NCI-H748 (cell line): ENCODE results near the gene CD58.
"Not testable (repeated sequence)": the region's sequence is repeated elsewhere in the genome, so short reads cannot be mapped to it uniquely, and the experiment has no call there.

ENCODE experiments used
- DNase-seq: peaks from one replicate; lab custom pipeline; 2025; ENCODE audit not compliant: unreplicated experiment; lab: John Stamatoyannopoulos, UW

CD58 gene, protein sequence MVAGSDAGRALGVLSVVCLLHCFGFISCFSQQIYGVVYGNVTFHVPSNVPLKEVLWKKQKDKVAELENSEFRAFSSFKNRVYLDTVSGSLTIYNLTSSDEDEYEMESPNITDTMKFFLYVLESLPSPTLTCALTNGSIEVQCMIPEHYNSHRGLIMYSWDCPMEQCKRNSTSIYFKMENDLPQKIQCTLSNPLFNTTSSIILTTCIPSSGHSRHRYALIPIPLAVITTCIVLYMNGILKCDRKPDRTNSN

DNA sequence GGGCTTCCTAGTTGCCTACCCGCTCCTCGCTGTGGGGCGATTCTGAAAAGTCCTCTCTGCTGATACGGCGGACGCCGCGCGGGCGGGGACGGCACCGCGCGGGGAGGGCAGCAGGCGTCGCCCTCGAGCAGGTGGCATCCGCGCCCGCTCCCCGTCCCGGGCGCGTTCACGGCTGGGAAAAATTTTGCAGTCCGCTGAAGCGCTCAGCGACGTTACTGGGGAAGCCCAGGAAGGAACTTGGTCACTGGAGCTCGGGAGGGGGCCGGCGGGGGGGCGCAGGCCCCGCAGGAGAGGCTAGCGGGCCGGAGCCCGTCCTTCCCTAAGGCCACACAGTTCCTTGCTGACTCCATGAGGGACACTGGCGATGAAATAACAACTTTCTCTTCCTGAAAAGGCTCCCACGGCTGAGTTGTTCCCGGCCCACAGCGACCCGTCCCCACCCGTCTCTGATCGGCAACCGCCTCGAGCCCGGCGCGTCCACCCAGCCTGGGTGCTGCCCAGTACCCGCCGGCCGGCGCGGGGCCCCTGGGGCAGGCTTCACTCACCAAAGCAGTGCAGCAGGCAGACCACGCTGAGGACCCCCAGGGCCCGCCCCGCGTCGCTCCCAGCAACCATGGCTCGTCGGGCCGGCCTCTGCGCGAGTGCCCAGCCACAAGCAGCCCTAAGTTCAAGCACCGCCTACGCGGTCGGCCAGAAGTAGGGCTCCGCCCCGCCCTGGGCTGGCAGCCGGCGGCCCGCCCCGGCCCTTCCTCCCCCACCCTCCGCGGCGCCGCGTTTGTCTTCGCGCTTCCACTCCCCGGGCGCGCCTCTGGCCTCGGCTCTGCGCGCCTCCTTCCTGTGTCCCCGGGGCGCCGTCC is at the start of gene CD58:
CD58 (minus strand) TSS at position 669 of the 857 bp plus-strand sequence; CDS start at position 615, 54 bp downstream.
- peak; percentile 88 for DNase-seq

DNA sequence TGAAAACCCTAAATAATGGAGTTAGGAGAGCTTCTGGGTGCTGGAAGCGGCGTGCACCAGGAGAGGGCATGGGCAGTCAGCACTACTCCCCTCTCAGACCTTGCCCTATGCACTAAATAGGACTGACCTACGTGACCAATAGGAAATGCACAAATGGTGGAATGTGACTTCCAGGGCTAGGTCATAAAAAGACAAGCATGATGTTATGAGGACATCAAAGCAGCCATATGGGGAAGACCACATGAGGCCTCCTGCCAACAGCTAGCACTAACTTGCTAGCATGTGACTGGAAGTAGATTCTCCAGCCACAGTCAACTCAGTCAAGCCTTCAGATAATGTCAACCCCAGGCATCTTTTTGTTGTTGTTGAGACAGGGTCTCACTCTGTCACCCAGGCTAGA is 49.6 kb upstream of the CD58 start:
- DNase-seq = not testable (repeated sequence)

DNA sequence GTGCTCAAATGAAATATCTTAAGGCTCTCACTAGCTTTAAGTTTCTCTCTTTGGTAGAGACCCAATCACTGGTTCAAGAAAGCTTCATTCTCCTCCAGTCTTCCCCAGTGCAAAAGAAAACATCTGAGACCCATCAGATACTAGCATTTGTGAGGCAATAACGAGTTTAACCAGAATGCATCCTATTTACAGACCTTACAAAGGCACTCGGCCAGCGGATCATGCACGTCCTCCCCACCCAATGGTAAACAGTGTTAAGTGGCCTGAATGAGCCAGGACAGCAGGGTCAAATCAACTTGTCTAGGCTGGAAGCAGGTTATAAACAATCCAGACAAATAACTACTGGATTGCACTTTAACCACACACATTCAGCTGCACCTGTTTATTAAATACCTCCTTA is 48.3 kb upstream of the CD58 start:
- peak; percentile 83 for DNase-seq

DNA sequence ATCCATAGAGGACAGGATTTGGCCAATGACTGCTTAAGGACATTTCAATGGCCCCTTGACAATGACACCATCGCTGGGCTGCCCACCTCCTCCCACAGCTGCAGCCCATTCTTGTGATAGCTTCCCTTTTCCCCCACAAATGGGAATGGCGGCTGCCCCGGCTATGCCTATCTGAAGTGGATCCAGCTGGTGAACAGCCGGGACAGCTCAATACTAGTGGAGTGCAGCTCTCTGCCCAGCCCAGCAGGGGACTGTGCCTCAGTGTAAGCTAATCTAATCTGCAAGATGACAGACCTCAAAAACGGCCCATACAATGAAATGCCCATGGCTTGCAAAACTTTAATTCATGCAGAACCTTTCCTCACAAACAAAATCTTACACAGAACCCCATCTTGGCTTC is 47.0 kb upstream of the CD58 start:
- DNase-seq = not testable (repeated sequence)

DNA sequence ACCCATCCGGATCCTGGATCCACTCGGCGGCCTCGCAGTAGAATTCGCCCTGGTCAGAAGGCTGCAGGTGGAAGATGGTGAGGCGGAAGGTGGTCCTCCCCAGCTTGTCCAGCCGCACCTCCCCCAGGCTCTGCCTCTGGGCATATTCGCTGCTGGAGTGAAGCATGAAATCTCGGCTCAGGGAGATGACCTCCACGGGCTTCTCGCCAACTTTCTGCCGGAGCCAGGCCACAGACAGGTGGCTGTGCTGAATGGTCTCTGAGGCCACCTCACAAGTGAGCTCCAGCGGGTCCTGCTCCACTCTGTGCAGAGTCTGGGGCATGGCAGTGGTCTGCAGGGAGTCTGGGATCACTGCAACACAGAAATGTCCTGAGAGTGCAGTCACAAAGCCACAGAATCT is 43.0 kb upstream of the CD58 start:
- not testable (repeated sequence) for DNase-seq

DNA sequence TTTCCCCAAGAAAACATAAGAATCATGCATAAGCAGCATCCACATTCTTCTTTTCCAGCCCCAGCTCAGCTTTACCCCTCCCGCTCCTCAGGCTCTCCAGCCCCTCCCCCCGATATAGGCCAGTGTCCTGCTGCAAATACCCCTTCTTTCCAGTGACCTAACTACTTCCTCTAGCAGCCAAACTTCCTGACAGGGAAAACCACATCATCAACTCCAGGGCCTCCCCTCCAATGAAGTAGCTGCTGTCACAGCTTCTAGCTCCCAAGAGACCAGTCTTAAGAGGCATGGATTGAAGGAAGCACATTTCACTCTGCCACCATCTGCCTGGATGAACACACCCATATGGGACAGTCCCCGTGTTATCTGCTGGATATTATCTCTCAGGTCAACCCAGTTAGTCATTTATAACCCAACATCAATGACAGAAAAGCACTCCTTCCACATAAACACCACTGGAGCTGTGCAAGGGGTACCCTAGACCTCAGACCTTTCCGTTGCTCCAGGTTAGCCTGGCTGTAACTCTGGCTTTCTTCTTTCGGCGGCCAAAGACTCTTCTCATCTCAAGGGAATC is 39.1 kb upstream of the CD58 start:
- not testable (repeated sequence) for DNase-seq

DNA sequence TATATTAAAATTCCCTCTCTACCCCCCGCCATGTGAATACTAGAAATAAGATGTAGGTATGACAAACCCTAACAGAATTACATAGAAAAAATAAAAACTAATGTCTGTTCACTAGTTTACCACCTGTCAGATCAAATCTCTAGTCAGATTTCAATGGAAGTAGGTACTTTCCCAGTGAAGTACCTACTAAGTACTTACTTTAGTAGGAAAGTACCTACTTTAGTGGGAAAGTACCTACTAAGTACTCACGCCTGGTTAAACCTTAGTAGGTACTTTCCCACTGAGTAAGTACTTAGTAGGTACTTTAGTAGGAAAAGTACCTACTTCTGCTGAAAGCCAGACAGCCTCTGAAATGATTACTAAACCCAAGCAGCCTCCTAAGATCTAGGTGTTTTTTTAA is 38.0 kb upstream of the CD58 start:
- DNase-seq = not testable (repeated sequence)

DNA sequence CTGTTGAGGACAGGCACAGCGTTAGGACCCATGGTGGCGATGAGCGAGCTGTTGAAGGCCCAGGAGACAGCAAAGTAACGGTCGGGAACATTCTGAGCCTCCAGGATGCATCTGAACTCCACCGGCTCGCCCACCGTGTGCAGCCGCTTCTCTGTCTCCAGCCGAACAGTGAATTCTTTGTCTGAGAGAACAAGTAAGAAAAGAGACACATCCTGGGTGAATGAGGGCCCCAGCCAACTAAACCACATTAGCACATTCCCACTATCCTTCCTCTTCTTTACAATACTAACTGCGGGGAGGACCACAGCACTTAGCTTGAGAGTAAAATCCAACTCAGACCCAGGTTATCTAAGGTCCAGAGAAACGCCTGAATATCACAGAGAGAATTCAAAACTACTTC is 37.3 kb upstream of the CD58 start:
- not testable (repeated sequence) for DNase-seq

DNA sequence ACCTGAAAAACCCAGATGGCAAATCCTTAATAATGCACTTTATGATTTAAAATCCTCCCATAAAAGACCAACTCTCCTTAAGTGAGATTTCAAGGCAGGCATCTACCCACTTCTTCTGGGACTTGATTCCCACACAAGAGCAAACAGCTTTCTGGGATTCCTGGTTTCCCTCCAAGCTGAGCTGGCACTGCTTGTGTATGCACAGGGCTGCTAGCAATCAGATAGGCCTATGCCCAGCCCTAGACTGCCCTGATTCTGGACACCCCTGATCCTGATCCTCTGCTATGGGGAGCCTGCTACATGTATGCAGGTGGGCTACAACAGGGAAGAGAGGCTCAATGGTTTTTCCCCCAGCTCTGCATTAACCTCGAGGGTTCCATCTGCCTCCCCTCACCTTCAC is 36.6 kb upstream of the CD58 start:
- DNase-seq = not testable (repeated sequence)

DNA sequence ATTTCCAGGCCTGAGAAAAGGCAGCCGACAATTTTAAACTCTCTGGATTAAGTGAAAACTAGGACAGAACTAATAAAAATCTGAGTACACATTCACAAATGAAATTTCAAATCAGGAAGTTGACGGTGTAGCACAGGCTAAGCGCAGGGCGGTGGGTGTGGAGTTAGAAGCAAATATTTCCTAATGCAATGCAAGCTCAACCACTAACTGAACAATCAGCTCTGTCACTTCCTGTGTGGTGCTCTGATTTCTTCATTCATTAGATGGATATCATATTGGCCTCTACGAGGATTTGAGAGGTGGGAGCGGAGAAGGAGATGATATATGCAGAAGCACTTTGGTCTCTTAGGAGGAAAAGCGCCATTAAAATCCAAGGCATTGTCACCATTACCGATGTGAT is 35.2 kb upstream of the CD58 start:
- DNase-seq = not testable (repeated sequence)

DNA sequence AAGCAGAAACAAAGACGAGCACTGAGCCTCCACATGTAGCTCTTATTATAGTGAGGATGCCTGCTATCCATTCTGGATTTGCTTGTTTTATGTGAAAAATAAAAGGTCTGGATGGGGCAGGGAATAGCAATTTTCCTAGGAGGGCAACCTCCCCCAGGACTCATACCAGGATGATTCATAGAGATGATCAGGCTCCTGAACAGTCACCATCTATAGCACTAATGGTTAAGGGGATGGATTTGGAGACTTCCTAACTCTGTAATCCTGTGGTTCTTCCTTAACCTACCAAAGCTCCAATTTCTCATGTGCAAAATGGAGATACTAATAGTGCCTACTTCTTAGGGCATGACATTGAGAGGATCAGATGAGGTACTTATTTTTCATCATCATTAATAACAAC is 34.5 kb upstream of the CD58 start:
- no peak for DNase-seq

DNA sequence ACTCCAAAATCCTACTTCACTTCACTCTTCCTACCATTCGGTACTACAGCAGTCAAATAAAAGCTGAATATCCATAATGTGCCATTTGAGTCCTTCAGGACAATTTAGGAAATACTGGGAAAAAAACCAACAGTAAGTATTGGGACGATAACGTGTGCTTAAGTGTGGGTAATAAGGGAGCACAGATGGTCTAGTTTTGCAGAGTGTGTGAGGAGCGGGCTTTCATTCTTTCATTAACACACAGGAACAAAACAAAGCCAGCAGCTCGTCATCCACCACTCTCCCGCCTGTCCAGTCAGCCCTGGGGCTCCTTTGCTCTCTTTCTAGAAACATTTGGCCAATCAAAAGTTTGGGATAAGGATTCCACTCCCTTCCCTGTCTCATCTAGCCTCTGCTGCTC is 33.6 kb upstream of the CD58 start:
- not testable (repeated sequence) for DNase-seq

DNA sequence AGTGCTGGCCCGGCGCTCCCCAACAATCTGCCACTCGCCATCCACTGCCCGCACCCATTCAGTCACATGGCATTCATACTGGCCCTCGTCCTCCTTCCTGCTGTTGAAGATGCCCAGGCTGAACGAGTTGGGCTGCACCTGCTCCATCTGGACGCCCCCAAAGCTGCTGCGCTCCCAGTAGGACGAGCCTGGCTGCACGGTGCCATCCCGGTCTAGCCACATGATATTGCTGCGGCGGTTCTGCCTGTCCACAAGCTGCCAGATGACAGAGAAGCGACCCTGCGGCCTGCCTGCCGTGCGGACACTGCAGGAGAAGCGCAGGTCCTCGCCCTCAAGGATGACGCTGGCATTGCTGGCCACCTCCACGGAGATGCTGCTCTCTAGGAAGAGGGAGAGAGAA is 32.8 kb upstream of the CD58 start:
- DNase-seq = not testable (repeated sequence)

DNA sequence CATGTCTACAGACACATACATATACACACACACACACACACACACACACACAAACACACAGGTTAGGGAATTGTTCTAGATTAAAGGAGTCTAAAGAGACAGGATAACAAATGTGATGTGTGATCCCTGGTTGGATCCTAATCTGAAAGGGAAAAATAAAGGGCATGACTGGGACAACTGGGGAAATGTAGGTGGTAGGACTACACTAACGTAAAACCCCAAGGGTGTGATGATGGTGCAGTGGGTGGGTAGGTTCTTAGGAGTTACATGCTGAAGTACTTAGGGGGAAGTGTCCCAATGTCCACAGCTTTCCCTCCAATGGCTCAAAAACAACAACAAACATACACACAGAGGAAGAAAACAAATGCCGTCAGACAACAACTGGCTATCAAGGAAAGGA is 28.5 kb upstream of the CD58 start:
- not testable (repeated sequence) for DNase-seq

DNA sequence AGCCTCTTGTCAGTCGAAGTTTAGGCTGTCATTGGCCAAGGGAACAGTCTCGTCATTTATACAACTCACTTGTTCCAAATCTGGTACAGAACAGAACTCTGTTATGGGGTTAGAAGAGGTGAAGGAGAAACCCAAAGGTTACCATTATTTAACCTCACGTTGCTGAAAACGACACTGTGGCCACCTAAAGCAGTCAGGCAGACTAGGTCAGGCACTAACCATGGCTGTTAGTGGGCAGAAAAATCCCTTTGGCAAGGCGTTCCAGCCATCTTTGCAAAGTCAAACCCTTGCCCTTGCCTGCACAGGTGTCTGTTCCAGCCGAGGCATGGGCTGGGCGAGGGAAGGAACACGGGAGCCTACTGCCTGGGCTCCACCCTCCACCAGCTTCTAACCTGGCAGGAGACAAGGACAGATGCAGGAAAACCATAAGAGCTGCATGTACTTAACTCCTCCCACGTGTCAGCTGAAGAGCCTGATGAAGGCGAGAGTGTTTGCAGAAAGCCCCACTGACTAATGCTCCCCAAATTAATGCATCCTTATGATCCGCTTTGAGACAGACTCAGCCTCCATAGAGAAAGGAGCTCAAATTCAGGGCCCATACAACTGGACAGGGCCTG is 27.7 kb upstream of the CD58 start:
- DNase-seq = not testable (repeated sequence)

DNA sequence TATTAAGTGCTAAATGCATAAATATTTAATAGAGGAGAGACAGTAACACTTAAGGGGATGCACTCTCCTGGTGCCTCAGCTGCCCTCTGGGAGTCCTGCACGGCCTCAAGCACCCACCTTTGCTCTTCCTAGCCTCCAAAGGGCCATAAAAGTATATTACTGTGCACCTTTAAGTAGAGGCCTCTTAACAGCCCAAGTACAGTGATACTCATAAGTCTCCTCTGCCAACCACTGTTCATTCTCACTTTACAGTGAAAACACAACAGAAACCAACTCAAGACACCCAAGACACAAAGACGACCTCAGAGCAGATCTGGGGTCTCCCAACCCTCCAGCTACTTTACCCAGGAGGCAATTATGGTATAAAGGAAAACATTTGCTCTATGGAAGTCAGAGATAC is 26.6 kb upstream of the CD58 start:
- DNase-seq = not testable (repeated sequence)

DNA sequence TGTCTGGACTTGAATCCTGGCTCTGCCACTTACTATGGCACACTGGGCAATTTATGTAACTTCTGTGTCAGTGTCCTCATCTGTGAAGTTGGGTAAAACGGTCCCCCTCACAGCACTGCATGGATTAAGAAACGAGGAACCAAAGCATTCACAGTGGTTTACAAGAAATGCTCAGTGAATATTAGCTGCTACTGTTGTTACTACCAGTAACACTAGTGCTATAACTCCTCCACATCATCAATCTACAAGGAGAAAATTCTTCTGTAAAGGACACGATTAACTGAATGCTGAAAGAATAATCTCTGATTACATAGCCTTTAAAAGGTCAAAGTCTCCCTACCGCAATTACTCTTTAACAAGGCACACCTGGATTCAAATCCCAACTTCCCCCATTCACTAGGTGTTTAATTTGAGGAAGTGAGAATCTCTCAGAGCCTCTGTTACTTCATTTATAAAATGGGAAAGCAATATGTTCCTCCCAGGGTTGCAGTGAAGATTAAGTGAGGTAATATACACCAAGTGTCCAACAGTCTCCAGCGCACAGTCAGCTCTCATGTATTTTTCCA is 26.0 kb upstream of the CD58 start:
- DNase-seq = not testable (repeated sequence)

DNA sequence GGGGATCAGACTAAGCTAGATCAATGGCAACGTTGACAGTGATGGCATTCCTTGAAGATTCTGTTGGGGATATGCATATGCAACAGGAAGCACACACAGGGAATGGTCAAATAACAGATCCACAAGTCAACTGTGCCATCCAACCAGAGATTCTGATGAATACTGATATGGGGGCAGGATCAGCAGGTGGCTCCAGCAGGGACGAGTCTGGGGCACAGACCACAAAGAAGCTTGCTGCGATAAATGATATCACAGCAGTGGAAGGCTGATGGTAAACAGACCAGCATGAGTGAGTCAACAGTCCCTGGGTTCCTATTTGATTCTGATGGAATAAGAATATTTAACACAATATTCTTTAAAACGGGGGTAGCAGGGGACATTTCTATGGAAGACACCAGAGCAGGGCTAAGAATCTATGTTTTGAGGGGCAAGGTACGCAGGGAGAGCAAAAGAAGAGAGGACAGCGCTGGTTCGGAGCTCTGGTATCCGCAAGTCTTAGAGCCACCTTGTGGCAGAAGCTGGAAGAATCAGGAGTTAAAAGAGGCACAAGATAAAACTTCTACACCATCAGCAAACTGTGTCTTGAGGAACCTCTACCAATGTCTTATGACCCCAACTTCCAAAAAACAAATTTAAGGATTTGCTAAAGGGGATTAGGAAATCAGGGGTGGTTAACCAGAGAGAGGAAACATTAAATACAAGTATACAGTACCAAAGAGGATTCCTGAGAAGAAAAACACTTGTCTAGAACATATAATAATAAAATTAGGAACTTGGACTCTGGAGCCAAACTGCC is 25.3 kb upstream of the CD58 start:
- peak; percentile 35 for DNase-seq

DNA sequence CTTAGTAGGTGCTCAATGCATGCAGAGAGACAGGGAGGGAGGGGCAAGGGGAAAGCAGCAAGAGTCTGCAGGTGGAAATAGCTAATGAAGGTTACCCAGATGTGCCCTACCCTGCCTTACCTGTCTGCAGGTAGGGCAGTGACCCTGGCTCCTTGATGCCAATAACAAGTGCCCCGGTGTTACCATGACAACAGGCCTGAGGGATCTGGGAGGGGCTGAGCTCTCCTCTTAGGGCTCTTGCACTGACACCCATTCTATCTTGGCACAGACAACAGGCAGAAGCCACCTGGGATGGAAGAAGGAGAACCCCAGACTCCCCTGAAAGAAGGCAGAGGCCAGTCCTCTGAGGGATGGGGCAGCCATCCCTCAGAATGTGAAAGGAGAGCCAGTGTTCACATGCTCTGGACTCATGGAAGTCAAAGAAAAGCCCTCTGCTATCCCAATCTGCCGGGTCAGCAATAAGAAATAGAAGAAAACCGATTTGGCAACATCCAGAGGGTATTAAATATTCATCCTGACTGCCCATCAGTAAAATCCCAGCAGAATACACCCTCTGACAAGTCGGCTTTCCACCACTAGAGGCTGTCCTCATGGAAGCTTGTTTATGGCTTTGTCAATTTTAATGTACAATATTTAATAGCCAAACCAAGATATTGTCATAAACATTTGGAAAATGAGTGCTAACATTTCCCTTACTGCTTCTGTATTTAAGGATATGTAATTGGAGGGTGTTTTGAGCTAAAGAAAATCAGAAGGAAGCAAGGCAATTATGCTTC is 24.4 kb upstream of the CD58 start:
- peak; percentile 10 for DNase-seq

DNA sequence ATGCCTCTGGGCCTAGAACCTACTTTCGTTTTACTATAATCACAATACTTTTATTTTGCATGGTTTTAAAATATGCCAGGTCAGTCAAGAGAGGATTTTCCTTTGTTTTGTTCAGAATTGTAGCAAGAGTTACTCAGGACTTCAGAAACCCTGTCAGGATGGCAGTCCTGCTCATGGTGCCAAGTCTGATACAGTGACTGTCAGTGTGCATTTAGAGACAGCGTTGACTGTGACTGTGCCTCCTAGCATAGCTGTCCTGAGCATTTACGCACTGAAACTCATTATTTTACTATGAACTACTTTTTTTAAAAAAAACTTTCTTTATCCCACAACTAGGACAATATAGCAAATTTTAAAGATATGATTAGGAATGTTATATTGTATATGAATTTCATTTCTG is 23.2 kb upstream of the CD58 start:
- not testable (repeated sequence) for DNase-seq
